Neural cell (in vitro differentiated cells): ENCODE measurements around the gene PHYH. TPM values are rescaled to one million over a fixed set of nuclear protein-coding genes. Genes with fewer than 3 reads are reported as not detected.

ENCODE experiments used
- H2AFZ ChIP-seq: fragments of 200-600, 300-800 bp; sonication (generic), shearing (Covaris generic); 2 replicates; pipeline ENCODE4 v1.6.0; 2014; ENCODE audit warnings: low read depth, mild to moderate bottlenecking, antibody characterized with exemption, low read length, moderate library complexity
- H3F3A ChIP-seq: fragments of 200-600 bp; shearing (Covaris generic); 2 replicates; pipeline ENCODE4 v1.6.1; 2016; ENCODE audit warnings: mild to moderate bottlenecking, moderate library complexity, mixed read lengths, antibody characterized with exemption, low read length; ENCODE audit not compliant: insufficient read depth, poor library complexity, severe bottlenecking
- H3K27ac ChIP-seq: fragments of 200-600, 300-800 bp; sonication (generic), shearing (Covaris generic); 2 replicates; pipeline ENCODE4 v1.5.1; 2014; ENCODE audit warnings: mild to moderate bottlenecking, low read length, moderate library complexity
- H3K27me3 ChIP-seq: fragments of 300-800, 200-600 bp; sonication (generic), shearing (Covaris generic); 2 replicates; pipeline ENCODE4 v1.6.0; 2014; ENCODE audit warnings: mild to moderate bottlenecking, low read depth, low read length, moderate library complexity; ENCODE audit not compliant: insufficient read depth
- H3K36me3 ChIP-seq: fragments of 300-800, 200-600 bp; sonication (generic), shearing (Covaris generic); 2 replicates; pipeline ENCODE4 v1.5.1; 2014; ENCODE audit warnings: mild to moderate bottlenecking, antibody characterized with exemption, low read length, moderate library complexity; ENCODE audit not compliant: insufficient read depth
- H3K4me2 ChIP-seq: fragments of 300-800, 200-600 bp; sonication (generic), shearing (Covaris generic); 2 replicates; pipeline ENCODE4 v1.6.0; 2014; ENCODE audit warnings: mild to moderate bottlenecking, low read length
- H3K4me3 ChIP-seq: fragments of 300-800, 200-600 bp; sonication (generic), shearing (Covaris generic); 2 replicates; pipeline ENCODE4 v1.5.1; 2014; ENCODE audit warnings: mild to moderate bottlenecking, low read length, moderate library complexity
- H3K79me2 ChIP-seq: fragments of 200-600 bp; shearing (Covaris generic); replicated peaks from 2 replicates; pipeline ENCODE4 v1.6.0; 2014; ENCODE audit warnings: mild to moderate bottlenecking, low read length, moderate library complexity; ENCODE audit not compliant: insufficient read depth
- H3K9ac ChIP-seq: fragments of 300-800, 200-600 bp; sonication (generic), shearing (Covaris generic); 2 replicates; pipeline ENCODE4 v1.6.1; 2016; ENCODE audit warnings: mild to moderate bottlenecking, low read length, mixed read lengths
- H3K9me2 ChIP-seq: fragments of 200-600 bp; shearing (Covaris generic); 2 replicates; pipeline ENCODE4 v1.6.1; 2016; ENCODE audit warnings: mild to moderate bottlenecking, low read length, mixed read lengths; ENCODE audit not compliant: insufficient read depth
- H3K9me3 ChIP-seq: fragments of 200-600, 300-800 bp; sonication (generic), shearing (Covaris generic); 2 replicates; pipeline ENCODE4 v1.6.1; 2016; ENCODE audit warnings: mild to moderate bottlenecking, mixed run types, low read length, moderate library complexity, mixed read lengths
- H4K20me1 ChIP-seq: fragments of 200-600 bp; shearing (Covaris generic); 2 replicates; pipeline ENCODE4 v1.6.1; 2016; ENCODE audit warnings: mild to moderate bottlenecking, mixed run types; ENCODE audit not compliant: insufficient read depth
- EP300 ChIP-seq: fragments of 450-650 bp; conservative IDR thresholded peaks from 2 replicates; pipeline ENCODE4 v1.6.1; 2014; ENCODE audit warnings: antibody characterized with exemption, mild to moderate bottlenecking, moderate library complexity; ENCODE audit not compliant: poor library complexity, severe bottlenecking
- EZH2 ChIP-seq: fragments of 200-600, 300-800 bp; shearing (Covaris generic), sonication (generic); IDR thresholded peaks from 2 replicates; pipeline ENCODE4 v1.6.1; 2014; ENCODE audit warnings: antibody characterized with exemption, low read length, borderline replicate concordance, mild to moderate bottlenecking; ENCODE audit not compliant: insufficient read depth, poor library complexity, severe bottlenecking
- MXI1 ChIP-seq: fragments of 450-650 bp; conservative IDR thresholded peaks from 2 replicates; pipeline ENCODE4 v1.6.1; 2014; ENCODE audit warnings: antibody characterized with exemption, mild to moderate bottlenecking; ENCODE audit not compliant: poor library complexity, severe bottlenecking
- POLR2AphosphoS5 ChIP-seq: IDR thresholded peaks from 2 replicates; pipeline ENCODE4 v1.6.1; 2012
- RAD21 ChIP-seq: fragments of 450-650 bp; conservative IDR thresholded peaks from 2 replicates; pipeline ENCODE4 v1.6.1; 2014; ENCODE audit warnings: antibody characterized with exemption, mild to moderate bottlenecking, moderate library complexity
- SMC3 ChIP-seq: fragments of 450-650 bp; conservative IDR thresholded peaks from 2 replicates; pipeline ENCODE4 v1.6.1; 2014; ENCODE audit warnings: antibody characterized with exemption, mild to moderate bottlenecking, moderate library complexity; ENCODE audit not compliant: poor library complexity
- TAF1 ChIP-seq: IDR thresholded peaks from 2 replicates; pipeline ENCODE4 v1.6.1; 2012; ENCODE audit warnings: low read depth
- polyA plus RNA-seq: library from polyadenylated mRNA; depleted of rRNA; stranded (reverse); fragments of >200 nt; gene quantifications from 2 replicates; pipeline ENCODE4 v1.2.3, GENCODE V29; 2014
- TF ChIP-seq, protein P1 (sequence below): fragments of 450-650 bp; IDR thresholded peaks from 2 replicates; pipeline ENCODE4 v1.5.1; 2014; ENCODE audit warnings: antibody characterized with exemption, mild to moderate bottlenecking, moderate library complexity; ENCODE audit not compliant: poor library complexity, severe bottlenecking
- TF ChIP-seq, protein P2 (sequence below): IDR thresholded peaks from 2 replicates; pipeline ENCODE4 v1.6.1; 2012; ENCODE audit warnings: borderline replicate concordance

PHYH gene
- polyA plus RNA-seq, 1 donor from 2014 or later, result 7.7 TPM

DNA sequence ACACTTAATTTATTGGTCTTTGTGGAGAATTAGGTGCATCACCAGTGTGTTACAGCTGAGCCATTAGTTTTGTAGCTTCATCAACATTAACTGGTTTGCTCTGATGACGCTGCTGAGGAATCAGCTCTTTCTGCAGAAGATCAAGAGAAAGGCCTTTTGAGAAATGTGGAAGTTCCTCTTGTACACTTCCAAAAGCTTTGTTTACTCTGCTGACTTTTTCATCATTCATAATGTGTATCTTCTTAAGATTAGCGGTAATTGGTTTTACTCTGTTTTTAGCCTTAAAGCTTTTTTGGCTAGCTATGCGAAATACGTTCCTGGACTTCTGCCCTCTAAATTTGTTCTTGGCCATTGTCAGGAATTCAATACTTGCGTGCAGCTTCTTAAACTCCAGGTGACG, 8.2 kb upstream of the PHYH start:
- H3K4me3 ChIP-seq, result no peak overlapping the region
- H3K36me3 ChIP-seq, result no peaks in the 10 kb centered on the region
- H3K9ac ChIP-seq, result no peak overlapping the region
- H3K27me3 ChIP-seq, result no peaks in the 10 kb centered on the region
- H4K20me1 ChIP-seq, result no peaks in the 10 kb centered on the region
- TF ChIP-seq RAD21 (no peak), TAF1 (no peak), SMC3 (no peak), MXI1 (no peak), POLR2AphosphoS5 (no peak), EP300 (no peak), EZH2 (no peak)
- TF ChIP-seq, protein P1, sequence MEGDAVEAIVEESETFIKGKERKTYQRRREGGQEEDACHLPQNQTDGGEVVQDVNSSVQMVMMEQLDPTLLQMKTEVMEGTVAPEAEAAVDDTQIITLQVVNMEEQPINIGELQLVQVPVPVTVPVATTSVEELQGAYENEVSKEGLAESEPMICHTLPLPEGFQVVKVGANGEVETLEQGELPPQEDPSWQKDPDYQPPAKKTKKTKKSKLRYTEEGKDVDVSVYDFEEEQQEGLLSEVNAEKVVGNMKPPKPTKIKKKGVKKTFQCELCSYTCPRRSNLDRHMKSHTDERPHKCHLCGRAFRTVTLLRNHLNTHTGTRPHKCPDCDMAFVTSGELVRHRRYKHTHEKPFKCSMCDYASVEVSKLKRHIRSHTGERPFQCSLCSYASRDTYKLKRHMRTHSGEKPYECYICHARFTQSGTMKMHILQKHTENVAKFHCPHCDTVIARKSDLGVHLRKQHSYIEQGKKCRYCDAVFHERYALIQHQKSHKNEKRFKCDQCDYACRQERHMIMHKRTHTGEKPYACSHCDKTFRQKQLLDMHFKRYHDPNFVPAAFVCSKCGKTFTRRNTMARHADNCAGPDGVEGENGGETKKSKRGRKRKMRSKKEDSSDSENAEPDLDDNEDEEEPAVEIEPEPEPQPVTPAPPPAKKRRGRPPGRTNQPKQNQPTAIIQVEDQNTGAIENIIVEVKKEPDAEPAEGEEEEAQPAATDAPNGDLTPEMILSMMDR, result no peak
- TF ChIP-seq, protein P2, sequence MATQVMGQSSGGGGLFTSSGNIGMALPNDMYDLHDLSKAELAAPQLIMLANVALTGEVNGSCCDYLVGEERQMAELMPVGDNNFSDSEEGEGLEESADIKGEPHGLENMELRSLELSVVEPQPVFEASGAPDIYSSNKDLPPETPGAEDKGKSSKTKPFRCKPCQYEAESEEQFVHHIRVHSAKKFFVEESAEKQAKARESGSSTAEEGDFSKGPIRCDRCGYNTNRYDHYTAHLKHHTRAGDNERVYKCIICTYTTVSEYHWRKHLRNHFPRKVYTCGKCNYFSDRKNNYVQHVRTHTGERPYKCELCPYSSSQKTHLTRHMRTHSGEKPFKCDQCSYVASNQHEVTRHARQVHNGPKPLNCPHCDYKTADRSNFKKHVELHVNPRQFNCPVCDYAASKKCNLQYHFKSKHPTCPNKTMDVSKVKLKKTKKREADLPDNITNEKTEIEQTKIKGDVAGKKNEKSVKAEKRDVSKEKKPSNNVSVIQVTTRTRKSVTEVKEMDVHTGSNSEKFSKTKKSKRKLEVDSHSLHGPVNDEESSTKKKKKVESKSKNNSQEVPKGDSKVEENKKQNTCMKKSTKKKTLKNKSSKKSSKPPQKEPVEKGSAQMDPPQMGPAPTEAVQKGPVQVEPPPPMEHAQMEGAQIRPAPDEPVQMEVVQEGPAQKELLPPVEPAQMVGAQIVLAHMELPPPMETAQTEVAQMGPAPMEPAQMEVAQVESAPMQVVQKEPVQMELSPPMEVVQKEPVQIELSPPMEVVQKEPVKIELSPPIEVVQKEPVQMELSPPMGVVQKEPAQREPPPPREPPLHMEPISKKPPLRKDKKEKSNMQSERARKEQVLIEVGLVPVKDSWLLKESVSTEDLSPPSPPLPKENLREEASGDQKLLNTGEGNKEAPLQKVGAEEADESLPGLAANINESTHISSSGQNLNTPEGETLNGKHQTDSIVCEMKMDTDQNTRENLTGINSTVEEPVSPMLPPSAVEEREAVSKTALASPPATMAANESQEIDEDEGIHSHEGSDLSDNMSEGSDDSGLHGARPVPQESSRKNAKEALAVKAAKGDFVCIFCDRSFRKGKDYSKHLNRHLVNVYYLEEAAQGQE, result no peak
- no peak overlapping the region for H3K4me2 ChIP-seq
- no peaks in the 10 kb centered on the region for H3F3A ChIP-seq
- H3K27ac ChIP-seq, result no peak overlapping the region
- no peaks in the 10 kb centered on the region for H3K9me3 ChIP-seq
- no peaks in the 10 kb centered on the region for H3K79me2 ChIP-seq
- H3K9me2 ChIP-seq, result no peaks in the 10 kb centered on the region
- H2AFZ ChIP-seq, result no peak overlapping the region

DNA sequence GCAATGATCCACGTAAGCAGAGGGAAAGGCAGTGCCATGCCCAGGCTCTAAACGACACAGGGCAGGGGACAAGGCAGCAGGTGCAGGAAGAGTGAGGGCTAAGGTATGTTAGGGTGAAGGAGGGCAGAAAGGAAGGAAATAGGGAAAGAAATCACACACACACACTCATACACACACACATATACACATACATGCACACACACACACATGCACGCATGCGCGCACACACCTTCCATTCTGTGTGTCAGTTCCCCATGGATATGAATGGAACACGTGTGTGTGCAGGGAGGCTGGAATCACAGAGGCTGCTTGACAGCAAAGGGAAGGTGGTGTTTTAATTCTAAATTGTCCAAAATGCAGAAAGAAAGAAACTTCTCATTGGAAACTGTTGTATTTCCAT, 6.2 kb upstream of the PHYH start:
- no peak overlapping the region for H2AFZ ChIP-seq
- H3K79me2 ChIP-seq, result no peaks in the 10 kb centered on the region
- no peaks in the 10 kb centered on the region for H3K36me3 ChIP-seq
- no peaks in the 10 kb centered on the region for H3K9me2 ChIP-seq
- H3K9ac ChIP-seq, result no peak overlapping the region
- TF ChIP-seq MXI1 (no peak), EP300 (no peak), POLR2AphosphoS5 (no peak), EZH2 (no peak), SMC3 (no peak), RAD21 (no peak), TAF1 (no peak)
- TF ChIP-seq, protein P1, result no peak
- H3K9me3 ChIP-seq, result no peaks in the 10 kb centered on the region
- no peaks in the 10 kb centered on the region for H3F3A ChIP-seq
- H3K4me3 ChIP-seq, result no peak overlapping the region
- no peaks in the 10 kb centered on the region for H4K20me1 ChIP-seq
- H3K4me2 ChIP-seq, result no peak overlapping the region
- H3K27me3 ChIP-seq, result no peaks in the 10 kb centered on the region
- H3K27ac ChIP-seq, result no peak overlapping the region
